SH-SY5Y (cell line): Measurements from ENCODE around the gene CTNNA1.

Source experiments
- GATA2 ChIP-seq: IDR thresholded peaks from 2 replicates; pipeline ENCODE4 v1.6.1; 2011; ENCODE audit warnings: mild to moderate bottlenecking, low read depth, low read length
- GATA3 ChIP-seq: IDR thresholded peaks from 2 replicates; pipeline ENCODE4 v1.6.1; 2011; ENCODE audit warnings: low read depth, mild to moderate bottlenecking, low read length, moderate library complexity

DNA sequence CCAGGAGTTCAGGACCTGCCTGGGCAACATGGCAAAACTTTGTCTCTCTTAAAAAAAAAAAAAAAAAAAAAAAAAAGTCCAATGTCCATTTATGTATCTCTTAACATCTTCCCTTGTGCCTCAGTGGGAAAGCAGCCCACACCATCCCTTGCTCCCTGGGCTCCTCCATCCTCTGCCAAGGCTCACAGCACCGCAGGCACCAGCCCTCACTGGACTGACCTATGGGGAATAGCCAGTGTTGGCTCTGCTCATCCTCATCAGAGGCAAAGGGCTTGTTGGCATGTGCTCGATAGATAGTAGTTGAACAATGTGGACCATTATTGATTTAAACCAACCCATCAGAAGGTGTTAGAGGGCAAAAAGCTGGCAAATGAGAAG lies 183.7 kb downstream of the CTNNA1 start:
- TF ChIP-seq GATA2 (no peak), GATA3 (no peak)
